Measurements from ENCODE around the gene PARD6G.
A peak's percentile ranks its signal among the peaks of the same experiment; 100 is the strongest.
"Not testable (repeated sequence)": the region's sequence is repeated elsewhere in the genome, so short reads cannot be mapped to it uniquely, and the experiment has no call there.

Gene PARD6G

GRCh38 chr18:80247393-80247841 lies at the start of gene PARD6G:
PARD6G (minus strand) TSS chr18:80247514; CDS start chr18:80247348, 166 bp downstream.
- peak; percentile 90 for DNase-seq

- DNase-seq: not testable (repeated sequence)
Measured at GRCh38 chr18:80262241-80263033, 15.1 kb upstream of the PARD6G start.

GRCh38 chr18:80259610-80260009 lies 12.3 kb upstream of the PARD6G start:
- DNase-seq: no peak

GRCh38 chr18:80258640-80259039 lies 11.3 kb upstream of the PARD6G start:
- DNase-seq: no peak

DNA sequence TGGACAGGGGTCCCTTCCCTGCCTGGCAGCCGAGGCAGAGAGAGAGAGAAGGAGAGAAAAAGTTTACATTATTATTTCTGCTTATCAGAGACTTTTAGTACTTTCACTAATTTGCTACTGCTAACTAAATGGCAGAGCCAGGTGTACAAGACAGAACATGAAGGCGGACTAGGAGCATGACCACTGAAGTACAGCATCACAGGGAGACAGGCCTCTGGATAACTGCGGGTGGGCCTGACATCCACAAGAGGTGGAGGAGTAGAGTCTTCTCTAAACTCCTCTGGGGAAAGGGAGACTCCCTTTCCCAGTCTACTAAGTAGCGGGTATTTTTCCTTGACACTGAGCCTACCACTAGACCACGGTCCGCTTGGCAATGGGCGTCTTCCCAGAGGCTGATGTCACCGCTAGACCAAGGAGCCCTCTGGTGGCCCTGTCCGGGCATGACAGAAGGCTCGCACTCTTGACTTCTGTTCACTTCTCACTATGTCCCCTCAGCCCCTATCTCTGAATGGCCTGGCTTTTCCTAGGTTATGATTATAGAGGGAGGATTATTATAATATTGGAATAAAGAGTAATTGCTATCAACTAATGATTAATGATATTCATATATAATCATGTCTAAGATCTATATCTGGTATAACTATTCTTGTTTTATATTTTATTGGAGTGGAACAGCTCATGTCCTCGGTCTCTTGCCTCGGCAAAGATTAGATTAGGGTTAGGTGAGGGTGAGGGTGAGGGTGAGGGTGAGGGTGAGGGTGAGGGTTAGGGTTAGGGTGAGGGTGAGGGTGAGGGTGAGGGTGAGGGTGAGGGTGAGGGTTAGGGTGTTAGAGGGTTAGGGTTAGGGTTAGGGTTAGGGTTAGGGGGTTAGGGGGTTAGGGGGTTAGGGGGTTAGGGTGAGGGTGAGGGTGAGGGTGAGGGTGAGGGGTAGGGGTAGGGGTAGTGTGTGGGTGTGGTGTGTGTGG lies 10.5 kb upstream of the PARD6G start:
- peak; percentile 75 for DNase-seq

- no peak for DNase-seq
Measured at GRCh38 chr18:80254971-80255500, 7.7 kb upstream of the PARD6G start.

DNA sequence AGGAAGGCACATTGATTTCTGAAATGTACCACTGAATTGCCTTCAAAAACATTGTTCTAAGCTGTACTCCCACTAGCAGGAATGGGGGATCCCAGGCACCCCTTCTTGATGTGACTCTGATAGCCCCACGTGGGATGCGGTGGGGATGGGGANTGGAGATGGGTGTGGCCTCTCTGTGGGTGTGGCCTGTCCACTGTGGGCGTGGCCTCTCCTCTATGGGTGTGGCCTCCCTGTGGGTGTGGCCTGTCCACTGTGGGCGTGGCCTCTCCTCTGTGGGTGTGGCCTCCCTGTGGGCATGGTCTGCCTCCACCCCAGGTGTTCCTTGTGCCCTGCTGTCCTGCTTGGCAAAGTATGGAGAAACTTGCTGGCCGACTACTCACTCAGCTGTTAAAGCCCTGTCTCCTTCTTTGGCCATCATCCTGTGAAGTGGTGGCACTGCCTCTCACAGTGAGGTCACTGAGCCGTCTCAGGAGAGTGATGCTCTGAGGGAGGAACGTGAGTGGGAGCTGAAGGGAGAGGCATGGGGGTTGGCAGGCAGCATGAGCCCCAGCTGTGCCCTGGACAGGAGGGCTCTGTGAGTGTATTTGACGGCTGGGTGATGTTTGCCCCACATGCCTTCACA lies 6.7 kb upstream of the PARD6G start:
- no peak for DNase-seq

DNA sequence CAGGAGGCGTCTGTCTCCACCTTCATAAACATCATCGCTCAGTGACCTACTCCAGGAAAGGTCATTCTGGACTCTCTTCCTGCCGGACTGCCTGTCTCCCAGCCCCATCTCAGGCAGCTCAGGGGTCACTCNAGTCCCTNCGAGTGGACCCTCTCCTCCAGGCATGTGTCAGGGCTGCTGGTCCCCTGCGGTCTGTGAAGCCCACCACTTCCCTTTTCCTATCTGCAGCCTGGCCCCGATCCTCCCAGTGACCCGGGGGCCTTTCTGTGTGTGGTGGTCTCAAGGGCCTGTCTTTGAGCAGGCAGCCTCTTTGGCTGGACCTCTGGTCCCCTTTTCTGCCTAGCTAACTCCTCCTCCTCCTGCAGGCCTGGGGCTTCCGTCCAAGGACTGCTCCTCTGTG lies 5.9 kb upstream of the PARD6G start:
- DNase-seq: no peak

DNA sequence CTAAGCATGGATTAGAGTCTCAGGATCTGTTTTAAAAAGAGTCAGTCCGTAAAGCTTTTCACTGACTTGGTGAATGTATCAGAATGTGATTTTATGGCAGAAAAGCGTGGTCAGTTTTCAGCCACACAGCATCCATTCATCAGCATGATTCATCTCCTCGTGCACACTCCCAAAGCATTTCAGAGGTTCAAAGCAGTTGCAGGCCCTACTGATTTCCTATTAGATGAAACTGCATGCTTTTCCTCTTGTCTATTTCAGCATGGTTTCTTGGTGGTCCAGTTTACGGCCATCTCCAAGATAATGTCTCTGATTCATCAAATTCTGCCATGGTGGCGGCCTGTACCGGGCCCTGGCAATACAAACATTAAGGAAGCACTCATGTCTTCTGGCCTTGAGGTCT lies 4.8 kb upstream of the PARD6G start:
- no peak for DNase-seq

- DNase-seq: no peak
Measured at GRCh38 chr18:80251700-80252099, 4.4 kb upstream of the PARD6G start.

GRCh38 chr18:80250740-80251364 lies 3.5 kb upstream of the PARD6G start:
- no peak for DNase-seq

DNA sequence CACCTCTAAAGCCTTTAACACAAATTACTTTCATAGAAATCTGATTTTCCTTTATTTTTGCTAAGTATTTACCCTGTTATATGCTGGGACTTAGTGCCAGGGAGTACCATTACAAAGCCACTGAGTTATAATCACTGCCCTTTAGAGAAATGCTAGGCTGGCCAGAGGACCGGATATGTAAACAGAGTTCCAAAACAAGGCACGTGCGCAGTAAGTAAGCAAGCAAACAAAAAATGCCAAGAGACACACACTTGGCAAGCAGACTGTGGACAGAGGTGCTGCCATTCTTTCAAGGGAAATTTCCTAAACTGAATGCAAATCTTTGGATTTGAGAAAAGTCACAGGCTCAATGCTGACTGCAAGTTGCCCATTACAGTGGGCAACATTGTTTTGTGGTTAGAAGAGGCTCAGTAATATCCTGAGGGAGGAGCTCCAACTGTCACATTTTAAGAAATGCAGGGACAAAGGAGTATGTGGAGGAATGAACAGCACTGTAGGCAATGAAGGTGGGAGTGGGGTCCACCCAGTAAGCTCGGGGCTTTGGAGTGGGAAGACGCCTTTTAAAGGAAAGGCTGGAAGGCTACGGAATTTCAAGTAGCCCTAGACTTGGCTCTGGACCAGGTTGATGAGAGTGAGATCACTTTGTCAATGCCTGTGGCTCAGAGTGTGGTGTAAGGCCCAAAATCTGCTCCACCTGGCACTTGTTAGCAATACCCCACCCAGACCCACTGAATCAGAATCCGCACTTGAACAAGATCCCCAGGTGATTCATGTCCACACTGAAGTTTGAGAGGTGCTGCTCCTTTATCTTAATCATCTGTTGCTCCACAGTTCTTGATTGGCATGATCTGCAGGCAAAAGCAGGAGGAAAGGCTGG lies 2.1 kb upstream of the PARD6G start:
- DNase-seq: no peak

DNA sequence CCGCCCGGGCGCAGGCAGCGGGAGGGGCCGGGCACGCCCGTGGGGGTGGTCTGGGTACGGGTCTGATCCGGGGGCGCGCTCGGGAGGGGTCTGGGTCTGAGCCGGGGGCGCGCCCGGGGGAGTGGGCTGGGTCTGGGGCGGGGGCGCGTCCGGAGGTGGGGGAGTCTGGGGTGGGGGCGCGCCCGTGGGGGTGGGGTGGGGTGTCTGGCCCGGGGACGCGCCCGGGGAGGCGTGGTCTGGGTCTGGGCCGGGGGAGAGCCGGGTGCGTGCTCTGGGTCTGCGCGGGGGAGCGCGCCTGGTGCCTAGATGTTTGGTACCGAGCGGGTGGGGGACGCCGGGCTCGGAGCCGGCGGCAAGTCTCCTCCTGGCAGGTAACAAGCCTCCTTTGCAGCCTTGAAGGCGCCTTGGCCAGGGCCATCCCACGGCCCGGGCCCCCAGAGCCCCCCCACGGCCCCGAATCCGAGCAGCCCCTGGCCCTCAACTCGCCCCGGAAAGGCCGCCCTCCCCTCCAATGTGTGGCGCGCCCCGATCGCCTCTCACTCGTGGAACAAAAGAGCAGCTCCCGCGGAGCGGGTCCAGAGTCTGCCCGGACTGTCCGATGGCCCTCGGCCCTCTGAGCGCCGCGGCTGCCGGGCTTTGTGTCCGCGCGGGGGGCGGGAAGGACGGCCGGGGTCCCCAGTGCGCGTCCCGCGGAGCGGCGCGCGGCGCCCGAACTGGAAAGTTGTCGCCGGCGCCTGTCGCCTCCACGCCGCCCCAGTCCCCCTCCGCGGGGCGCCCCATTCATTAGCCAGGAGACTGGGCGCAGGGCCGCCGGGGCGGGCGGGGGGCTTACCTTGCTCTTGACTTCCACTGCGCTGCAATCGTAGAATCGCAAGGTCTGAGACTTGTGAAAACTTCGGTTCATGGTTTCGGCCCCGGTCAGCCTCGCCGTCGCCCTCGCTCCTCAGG lies 595 bp downstream of the PARD6G start:
- peak; percentile 64 for DNase-seq

DNA sequence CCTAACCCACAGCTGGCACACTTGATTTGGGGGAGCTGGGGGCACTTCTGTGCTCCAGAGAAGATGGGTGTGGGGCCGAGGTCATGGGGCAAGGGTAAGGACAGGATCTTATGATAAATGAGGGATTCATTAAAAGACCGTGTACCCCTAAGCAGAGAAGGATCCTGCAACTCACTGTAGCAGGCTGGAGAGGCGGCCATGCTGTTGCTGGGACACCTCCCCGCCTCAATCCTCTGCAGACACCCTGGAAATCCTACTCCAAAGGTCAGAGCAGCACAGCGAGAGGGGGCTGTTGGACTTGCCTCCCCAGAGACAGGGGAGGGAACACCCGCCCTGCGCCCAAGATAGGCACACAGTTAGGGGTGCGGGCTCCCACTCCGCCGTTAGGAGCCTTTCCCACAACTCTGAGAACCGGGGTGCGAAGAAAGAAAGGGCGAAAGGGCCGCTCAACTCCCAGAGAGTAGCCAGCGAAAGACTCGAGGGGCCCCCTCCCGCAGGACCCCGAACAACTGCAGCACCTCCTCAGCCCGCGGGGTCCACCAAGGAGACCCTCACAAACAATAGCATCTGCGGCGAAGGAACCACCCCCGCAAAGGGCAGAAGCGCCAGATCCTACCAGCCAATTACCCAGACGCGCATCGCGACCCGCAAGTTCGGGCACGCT lies 1.4 kb downstream of the PARD6G start:
- DNase-seq: no peak

- DNase-seq: no peak
Measured at GRCh38 chr18:80244956-80245730, 2.2 kb downstream of the PARD6G start.

DNA sequence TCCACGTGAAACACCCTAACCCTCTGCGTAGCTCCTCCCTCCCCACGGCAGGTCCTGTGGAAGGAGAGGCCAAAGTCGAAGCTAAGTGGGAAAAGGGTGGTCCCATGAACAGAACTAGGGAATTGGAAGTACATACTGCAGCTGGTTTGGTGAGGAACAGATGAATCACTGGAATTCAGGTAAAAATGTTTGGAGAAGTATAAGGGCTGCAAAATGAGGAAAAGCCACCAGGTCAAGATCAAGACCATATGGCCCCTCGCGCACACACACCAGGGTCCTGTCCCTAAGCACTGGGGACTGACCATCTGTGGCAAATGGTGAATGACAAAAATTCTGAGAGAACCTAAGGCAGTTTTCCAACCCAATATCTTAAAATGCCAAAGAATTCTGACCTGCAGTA lies 3.1 kb downstream of the PARD6G start:
- no peak for DNase-seq

DNA sequence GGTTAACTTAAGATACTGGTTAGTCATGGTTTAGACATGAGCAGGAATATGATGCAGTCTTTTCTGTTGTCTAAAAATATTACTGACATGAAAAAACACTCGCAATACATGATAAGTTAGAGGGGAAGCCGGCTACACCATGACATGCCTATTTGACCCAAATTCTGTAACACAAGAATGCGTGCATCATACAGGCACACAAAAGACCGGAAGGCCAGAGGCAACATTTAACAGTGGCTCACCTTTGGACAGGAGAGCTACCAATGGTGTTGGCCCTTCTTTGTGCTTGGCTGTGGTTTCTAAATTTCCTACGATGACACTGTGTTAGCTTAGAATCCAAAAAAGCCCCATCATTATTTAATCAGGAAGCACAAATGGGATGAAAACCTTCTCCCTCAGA lies 4.1 kb downstream of the PARD6G start:
- DNase-seq: no peak

- DNase-seq: no peak
Measured at GRCh38 chr18:80241919-80242777, 5.2 kb downstream of the PARD6G start.
